ENCODE measurements around the gene FBLN1.
"Not testable (repeated sequence)": the region's sequence is repeated elsewhere in the genome, so short reads cannot be mapped to it uniquely, and the experiment has no call there.

The FBLN1 gene

DNA sequence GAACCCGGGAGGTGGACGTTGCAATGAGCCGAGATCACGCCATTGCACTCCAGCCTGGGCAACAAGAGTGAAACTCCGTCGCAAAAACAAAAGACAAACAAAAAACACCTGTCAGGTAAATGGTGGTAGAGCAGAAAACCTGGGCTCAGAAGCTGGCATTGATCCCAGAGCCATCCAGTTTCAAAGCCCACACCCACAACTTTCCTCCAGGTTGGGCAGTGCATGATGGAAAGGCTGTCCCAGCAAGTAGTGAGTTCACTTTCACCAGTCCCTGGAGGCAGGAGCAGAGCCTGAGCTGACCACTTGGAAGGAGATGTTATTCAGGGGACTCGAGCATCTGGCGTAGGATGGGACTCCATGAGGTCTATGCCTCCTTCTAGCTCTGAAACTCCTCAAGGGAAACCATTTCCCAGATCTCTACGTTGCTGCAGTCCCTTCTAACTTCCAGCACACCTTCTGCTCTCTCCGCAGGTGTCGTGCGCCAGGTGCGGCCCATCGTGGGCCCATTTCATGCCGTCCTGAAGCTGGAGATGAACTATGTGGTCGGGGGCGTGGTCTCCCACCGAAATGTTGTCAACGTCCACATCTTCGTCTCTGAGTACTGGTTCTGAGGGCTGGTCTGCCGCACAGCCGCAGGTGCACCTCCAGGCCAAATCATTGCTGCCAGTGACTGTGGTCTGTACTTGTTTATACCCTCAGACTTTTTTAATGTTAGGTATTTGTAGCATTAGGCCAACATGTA is 97.3 kb downstream of the FBLN1 start:
- H3K27ac ChIP-seq, result no peak overlapping the region
- TF ChIP-seq CTCF (conservative IDR thresholded peaks at IDR 0.05), result no peak
- no peak for TF ChIP-seq ZFX (IDR thresholded peaks at IDR 0.05)

GRCh38 chr22:45600790-45601730 is 98.4 kb downstream of the FBLN1 start:
- no peak overlapping the region for H3K27ac ChIP-seq
- no peak for TF ChIP-seq CTCF (conservative IDR thresholded peaks at IDR 0.05)
- no peak for TF ChIP-seq ZFX (IDR thresholded peaks at IDR 0.05)

DNA sequence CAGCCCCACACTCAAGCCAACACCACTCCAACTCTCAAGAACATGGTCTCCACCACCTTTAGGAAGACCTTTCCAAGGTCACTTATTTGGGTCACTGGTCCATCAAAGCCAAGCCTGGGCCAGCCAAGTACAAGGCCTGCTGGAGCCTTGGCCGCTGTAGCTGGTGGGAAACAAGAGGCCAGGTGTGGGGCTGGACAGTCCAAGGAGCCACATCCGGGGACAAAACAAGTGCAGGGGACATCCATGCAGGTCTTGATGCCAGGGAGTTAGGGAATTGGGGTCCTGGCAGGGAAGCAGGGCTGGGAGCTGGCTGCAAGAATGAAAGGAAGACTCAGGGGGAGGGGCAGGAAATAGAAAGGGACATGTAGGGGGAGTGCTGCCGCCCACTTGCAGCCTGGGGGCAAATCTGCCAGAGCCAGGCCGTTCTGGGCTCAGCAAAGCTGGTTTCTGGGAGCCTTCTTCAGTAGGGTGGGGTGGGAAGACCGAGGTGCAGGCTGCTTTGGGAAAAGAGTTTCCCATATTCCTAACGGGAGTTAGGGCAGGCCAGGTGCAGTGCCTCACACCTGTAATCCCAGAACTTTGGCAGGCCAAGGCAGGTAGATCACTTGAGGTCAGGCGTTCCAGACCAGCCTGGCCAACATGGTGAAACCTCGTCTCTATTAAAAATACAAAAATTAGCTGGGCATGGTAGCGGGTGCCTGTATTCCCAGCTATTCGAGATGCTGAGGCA is 99.5 kb downstream of the FBLN1 start:
- TF ChIP-seq ZFX (IDR thresholded peaks at IDR 0.05), result no peak
- no peak for TF ChIP-seq CTCF (conservative IDR thresholded peaks at IDR 0.05)

DNA sequence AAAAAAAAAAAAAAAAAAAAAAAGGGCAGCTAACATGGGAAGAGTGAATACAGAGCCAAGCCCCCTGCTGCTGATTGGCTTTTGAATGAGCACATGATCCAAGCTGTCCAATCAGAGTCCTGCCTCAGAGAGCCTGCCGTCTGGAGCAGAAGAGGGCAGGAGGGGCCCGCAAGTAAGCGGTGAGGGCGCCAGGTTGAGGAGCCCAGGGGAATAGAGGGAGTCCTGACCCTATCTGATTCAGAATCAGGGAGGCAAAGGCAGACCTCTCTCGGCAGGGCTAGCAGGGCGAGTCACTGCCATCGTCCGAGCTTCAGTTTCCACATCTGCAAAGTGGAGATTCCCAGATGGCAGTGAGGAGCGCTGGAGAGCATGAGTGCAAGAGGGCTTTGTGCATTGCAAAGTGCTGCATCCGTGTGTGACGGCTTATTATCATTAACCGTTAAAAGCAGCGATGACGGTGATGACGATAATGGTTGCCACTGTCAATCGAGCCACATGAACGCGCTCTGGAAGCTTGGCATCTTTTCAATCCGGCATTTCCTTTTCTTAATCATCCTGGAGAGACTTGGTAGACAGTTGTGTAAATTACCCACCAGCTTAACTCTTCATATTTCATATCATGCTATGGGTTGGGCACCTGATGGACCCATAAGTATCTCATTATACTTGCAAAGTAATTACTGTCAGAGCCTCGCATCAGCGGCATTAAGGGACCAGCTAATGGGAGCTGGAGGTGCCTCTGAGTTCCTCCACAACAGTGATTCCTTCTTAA is 100.3 kb downstream of the FBLN1 start:
- no peak overlapping the region for H3K27ac ChIP-seq
- TF ChIP-seq CTCF (conservative IDR thresholded peaks at IDR 0.05) (no peak), ZFX (IDR thresholded peaks at IDR 0.05) (no peak)

More for the DNA sequence above, 99.5 kb downstream of the FBLN1 start:
- H3K27ac ChIP-seq, result no peak overlapping the region

DNA sequence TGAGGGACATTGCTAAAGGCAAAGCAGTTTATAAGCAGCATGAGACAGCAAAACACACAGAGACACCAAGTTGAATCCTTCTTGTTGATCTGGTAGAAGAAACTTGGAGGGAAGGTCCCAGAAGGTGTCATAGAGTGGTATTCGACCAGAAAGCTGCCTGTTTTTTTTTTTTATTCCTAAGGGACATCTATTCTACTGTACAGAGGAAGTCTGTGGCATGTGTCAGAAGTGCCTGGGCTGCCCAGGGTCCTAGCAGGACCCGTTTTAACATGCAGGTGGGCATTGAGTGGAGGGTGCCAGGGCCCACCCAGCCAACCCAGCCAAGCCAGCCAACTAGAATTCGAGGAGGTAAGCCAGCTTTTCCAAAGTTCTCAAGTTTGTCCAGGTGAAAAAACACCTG is 100.9 kb downstream of the FBLN1 start:
- no peak overlapping the region for H3K27ac ChIP-seq
- TF ChIP-seq CTCF (conservative IDR thresholded peaks at IDR 0.05) (no peak), ZFX (IDR thresholded peaks at IDR 0.05) (no peak)

DNA sequence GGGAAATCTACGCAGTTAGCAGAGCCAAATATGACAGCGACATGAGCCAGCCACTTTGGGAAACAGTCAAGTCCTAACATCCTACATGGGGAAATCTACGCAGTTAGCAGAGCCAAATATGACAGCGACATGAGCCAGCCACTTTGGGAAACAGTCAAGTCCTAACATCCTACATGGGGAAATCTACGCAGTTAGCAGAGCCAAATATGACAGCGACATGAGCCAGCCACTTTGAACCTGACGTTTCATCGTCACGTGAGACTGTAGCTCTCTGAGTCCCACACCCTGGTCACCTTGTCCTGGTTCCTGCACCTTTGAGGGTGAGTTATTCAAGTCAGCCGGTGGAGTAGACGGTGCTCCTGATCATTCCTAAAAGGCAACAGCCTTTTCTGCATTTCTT is 105.4 kb downstream of the FBLN1 start:
- not testable (repeated sequence) for H3K27ac ChIP-seq

DNA sequence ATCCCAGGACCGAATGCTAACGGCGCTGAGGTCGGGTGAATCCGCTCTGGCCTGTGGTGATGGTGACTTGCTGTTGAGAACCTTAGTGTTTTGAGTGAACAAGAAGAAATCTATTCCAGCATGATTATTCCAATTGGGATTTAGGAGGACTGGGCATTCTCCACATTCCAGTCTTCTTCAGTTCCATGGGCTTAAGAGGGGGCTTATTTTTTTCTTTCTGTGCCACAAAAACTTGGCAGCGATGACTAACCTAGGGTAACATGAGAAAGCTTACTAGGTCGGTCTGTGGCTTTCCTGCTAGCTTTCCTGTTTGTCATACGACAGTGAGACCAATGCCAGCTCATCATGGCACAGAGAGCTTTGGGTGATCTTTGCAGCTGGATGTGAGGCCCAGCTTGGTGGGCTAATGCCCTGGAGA is 106.1 kb downstream of the FBLN1 start:
- TF ChIP-seq ZFX (IDR thresholded peaks at IDR 0.05) (no peak), CTCF (conservative IDR thresholded peaks at IDR 0.05) (no peak)
- no peak overlapping the region for H3K27ac ChIP-seq

Data from C4-2B (cell line).